ENCODE results near the gene AKT2. TPM values are rescaled to one million over a fixed set of nuclear protein-coding genes. Genes with fewer than 3 reads are reported as not detected.

AKT2 gene
- total RNA-seq, 1 experiment from 2014 or later, result 146 TPM

DNA sequence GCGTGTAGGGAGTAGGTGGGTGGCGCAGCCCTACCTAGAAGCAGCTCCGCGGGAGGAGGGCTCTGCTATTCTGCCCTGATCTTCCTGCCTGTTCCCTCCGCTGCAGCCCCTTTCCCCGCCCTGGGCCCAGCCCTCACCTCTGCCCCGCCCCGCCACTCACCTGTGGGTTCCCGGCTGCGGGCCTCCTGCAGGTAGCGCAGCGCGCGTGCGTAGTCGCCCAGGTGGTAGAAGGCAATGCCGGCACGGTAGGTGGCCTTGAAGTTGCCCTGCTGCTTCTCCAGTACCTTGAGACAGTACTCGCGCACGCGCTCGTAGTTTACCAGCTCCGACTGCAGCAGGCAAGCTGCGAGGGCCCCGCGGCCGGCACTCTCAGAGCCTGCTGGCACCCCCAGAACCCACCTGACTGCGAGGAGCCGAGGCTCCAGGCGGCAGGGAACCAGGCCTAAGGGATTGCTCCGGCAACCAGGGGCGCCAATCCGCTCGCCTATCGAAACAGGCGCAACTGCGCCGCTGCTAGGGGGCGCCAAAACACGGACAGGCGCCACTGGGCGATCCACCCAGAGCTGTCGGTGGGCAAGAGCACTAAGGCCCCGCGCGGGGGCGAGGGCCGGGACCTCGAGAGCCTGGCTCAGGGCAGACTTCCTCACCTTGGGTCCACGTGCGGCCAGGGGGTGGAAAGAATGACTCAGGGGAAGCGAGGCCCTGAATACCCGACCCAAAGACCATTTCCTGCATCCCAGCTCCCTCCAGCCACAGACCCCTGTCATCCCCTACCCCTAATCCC, 67.9 kb downstream of the AKT2 start:
- H3K36me3 ChIP-seq (ENCODE audit: insufficient read depth, low read length, poor library complexity, severe bottlenecking), result no peaks in the 10 kb centered on the region
- intact Hi-C loops (cut with micrococcal nuclease; ENCODE audit: unreplicated experiment), result loop anchor here (5.0 kb wide), 1 partner anchor 70 kb away; no protein-coding TSS in a partner anchor
- BruUV-seq (replicated peaks), result no TSS peak
- H3K27ac ChIP-seq (ENCODE audit: low read depth, low read length, poor library complexity, severe bottlenecking), result no peak overlapping the region
- peaks cover 31% of the 10 kb centered on the region for H3K27me3 ChIP-seq (replicated peaks; ENCODE audit: insufficient read depth, low read depth, low read length, poor library complexity)
- TF ChIP-seq, protein P1, sequence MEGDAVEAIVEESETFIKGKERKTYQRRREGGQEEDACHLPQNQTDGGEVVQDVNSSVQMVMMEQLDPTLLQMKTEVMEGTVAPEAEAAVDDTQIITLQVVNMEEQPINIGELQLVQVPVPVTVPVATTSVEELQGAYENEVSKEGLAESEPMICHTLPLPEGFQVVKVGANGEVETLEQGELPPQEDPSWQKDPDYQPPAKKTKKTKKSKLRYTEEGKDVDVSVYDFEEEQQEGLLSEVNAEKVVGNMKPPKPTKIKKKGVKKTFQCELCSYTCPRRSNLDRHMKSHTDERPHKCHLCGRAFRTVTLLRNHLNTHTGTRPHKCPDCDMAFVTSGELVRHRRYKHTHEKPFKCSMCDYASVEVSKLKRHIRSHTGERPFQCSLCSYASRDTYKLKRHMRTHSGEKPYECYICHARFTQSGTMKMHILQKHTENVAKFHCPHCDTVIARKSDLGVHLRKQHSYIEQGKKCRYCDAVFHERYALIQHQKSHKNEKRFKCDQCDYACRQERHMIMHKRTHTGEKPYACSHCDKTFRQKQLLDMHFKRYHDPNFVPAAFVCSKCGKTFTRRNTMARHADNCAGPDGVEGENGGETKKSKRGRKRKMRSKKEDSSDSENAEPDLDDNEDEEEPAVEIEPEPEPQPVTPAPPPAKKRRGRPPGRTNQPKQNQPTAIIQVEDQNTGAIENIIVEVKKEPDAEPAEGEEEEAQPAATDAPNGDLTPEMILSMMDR (conservative IDR thresholded peaks at IDR 0.05; ENCODE audit: low read depth, low read length), result peak; percentile 81
- TF ChIP-seq EZH2 (IDR thresholded peaks at IDR 0.05; ENCODE audit: borderline replicate concordance, low read depth, low read length, poor library complexity, severe bottlenecking), result no peak
- POLR2A ChIA-PET (ENCODE audit: low non-redundant PET), result no interaction called here
- CTCF ChIA-PET, result no interaction called here
- H3K4me3 ChIP-seq (ENCODE audit: low read depth, low read length, poor library complexity, severe bottlenecking), result no peak overlapping the region
- no peaks in the 10 kb centered on the region for H3K9me3 ChIP-seq (ENCODE audit: low read depth, low read length, poor library complexity, severe bottlenecking)
- H3K4me1 ChIP-seq (ENCODE audit: insufficient read depth, low read length, poor library complexity, severe bottlenecking), result no peaks in the 10 kb centered on the region
- DNase-seq (ENCODE audit: low spot score), result peak; percentile 41

DNA sequence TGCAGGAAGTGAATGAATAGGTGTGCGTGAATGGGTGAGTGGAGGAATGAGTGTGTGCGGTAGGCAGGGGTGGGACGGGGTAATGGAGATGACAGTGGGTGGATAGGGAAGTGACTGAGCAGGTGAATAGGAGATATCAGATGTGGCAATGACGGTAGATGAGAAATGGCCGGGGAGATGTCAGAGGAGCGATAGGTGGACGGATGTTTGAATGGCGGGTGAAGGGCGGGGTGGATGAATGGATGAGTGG, 68.4 kb downstream of the AKT2 start:
- H3K36me3 ChIP-seq (ENCODE audit: insufficient read depth, low read length, poor library complexity, severe bottlenecking), result no peaks in the 10 kb centered on the region
- no TSS peak for BruUV-seq (replicated peaks)
- POLR2A ChIA-PET (ENCODE audit: low non-redundant PET), result no interaction called here
- CTCF ChIA-PET, result no interaction called here
- intact Hi-C loops (cut with micrococcal nuclease; ENCODE audit: unreplicated experiment), result loop anchor here (5.0 kb wide), 1 partner anchor 69 kb away; no protein-coding TSS in a partner anchor
- TF ChIP-seq, protein P1 (conservative IDR thresholded peaks at IDR 0.05; ENCODE audit: low read depth, low read length), result no peak
- peak; percentile 67 for TF ChIP-seq EZH2 (IDR thresholded peaks at IDR 0.05; ENCODE audit: borderline replicate concordance, low read depth, low read length, poor library complexity, severe bottlenecking)
- no peaks in the 10 kb centered on the region for H3K9me3 ChIP-seq (ENCODE audit: low read depth, low read length, poor library complexity, severe bottlenecking)
- no peak overlapping the region for H3K27ac ChIP-seq (ENCODE audit: low read depth, low read length, poor library complexity, severe bottlenecking)
- no peak overlapping the region for H3K4me3 ChIP-seq (ENCODE audit: low read depth, low read length, poor library complexity, severe bottlenecking)
- H3K4me1 ChIP-seq (ENCODE audit: insufficient read depth, low read length, poor library complexity, severe bottlenecking), result no peaks in the 10 kb centered on the region
- no peak for DNase-seq (ENCODE audit: low spot score)
- H3K27me3 ChIP-seq (replicated peaks; ENCODE audit: insufficient read depth, low read depth, low read length, poor library complexity), result peaks cover 31% of the 10 kb centered on the region

DNA sequence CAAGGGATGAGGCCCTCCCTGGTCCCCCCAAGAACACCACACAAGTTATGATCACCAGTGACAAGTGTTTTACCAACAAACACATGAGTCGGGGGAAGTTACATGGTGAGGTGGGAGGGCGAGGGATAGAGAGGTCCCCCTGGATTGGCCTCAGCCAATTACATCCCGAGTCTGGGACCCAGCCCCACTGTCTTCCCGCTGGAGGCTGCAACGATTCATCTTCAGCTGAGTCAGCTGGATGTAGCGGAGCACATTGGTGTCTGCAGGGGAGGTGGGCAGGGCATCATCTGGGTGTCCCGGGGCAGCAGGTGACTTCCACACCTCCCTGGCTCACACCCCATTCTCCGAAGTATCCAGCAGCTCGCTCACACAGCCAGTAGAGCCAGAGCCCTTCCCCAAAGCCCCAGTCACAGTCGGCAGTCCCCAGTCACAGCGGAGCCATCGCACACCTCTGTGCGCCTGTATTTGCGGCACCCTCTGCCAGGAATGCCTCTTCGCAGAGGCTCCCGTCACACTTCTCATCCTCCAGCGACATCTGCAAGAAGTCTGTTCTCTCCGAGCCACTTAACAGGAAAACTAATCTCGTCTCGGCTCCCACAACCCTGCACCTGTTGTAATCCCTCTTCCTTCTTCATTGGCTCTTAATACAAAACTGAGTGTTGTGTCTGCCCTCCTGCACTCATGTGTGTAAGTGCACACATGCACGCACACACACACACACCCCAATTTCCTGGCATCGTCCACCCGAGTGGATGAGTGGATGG, 69.0 kb downstream of the AKT2 start:
- no peak overlapping the region for H3K27ac ChIP-seq (ENCODE audit: low read depth, low read length, poor library complexity, severe bottlenecking)
- TF ChIP-seq EZH2 (IDR thresholded peaks at IDR 0.05; ENCODE audit: borderline replicate concordance, low read depth, low read length, poor library complexity, severe bottlenecking), result no peak
- TF ChIP-seq, protein P1 (conservative IDR thresholded peaks at IDR 0.05; ENCODE audit: low read depth, low read length), result no peak
- H3K36me3 ChIP-seq (ENCODE audit: insufficient read depth, low read length, poor library complexity, severe bottlenecking), result no peaks in the 10 kb centered on the region
- no peaks in the 10 kb centered on the region for H3K4me1 ChIP-seq (ENCODE audit: insufficient read depth, low read length, poor library complexity, severe bottlenecking)
- peaks cover 31% of the 10 kb centered on the region for H3K27me3 ChIP-seq (replicated peaks; ENCODE audit: insufficient read depth, low read depth, low read length, poor library complexity)
- H3K9me3 ChIP-seq (ENCODE audit: low read depth, low read length, poor library complexity, severe bottlenecking), result no peaks in the 10 kb centered on the region
- ChIA-PET POLR2A (ENCODE audit: low non-redundant PET) (interaction anchor here (0.7 kb wide), 1 partner anchor 50 kb away, joined by 12 read pairs; no protein-coding TSS in a partner anchor), CTCF (interaction anchor here (0.6 to 0.7 kb wide), 2 partner anchors 341 to 354 kb away, joined by 3 to 7 read pairs; no protein-coding TSS in a partner anchor)
- no peak overlapping the region for H3K4me3 ChIP-seq (ENCODE audit: low read depth, low read length, poor library complexity, severe bottlenecking)
- intact Hi-C loops (cut with micrococcal nuclease; ENCODE audit: unreplicated experiment), result loop anchor here (5.0 kb wide), 1 partner anchor 69 kb away; no protein-coding TSS in a partner anchor
- no TSS peak for BruUV-seq (replicated peaks)
- DNase-seq (ENCODE audit: low spot score), result no peak
